HG03135 (cell line): Measurements from ENCODE around the gene COG6.

ENCODE experiments used
- ATAC-seq: cut with Tn5 transposase; IDR thresholded peaks from one replicate; pipeline ENCODE4 v1.9.1; 2021; ENCODE audit warnings: mild to moderate bottlenecking, moderate library complexity; ENCODE audit not compliant: unreplicated experiment

Gene COG6

DNA sequence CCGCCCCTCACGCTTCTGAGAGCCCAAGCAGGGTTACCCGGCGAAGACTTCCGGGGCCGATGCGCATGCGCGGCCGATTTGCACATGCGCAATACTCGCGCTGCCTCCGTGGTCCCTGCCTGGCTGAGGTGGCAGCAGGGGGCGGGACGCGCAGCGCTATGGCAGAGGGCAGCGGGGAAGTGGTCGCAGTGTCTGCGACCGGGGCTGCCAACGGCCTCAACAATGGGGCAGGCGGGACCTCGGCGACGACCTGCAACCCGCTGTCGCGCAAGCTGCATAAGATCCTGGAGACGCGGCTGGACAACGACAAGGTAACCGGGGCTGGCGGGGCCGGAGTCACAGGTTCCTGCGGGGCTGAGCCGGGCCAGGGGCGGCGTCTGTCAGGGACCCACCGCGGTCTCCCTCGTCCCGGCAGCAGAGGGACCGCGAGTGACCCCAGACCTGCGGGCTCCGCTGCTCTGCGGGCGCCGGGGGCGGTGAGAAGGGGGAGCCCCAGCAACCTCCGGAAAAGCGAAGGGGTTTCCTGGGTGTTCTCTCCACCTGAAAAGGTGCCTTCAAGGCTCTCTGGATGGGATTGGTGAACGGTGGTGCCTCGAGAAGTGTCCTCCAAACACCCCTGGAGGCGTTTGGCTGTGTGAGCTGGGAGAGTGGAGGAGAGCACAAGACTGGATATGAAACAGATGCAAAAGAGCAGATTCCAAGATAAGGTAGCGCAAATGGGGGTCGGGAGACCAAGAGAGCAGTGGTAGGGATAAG, at the start of gene COG6:
COG6 (plus strand) TSS at position 94 of the 756 bp plus-strand sequence; CDS start at position 159, 65 bp downstream.
- ATAC-seq: peak; percentile 95

DNA sequence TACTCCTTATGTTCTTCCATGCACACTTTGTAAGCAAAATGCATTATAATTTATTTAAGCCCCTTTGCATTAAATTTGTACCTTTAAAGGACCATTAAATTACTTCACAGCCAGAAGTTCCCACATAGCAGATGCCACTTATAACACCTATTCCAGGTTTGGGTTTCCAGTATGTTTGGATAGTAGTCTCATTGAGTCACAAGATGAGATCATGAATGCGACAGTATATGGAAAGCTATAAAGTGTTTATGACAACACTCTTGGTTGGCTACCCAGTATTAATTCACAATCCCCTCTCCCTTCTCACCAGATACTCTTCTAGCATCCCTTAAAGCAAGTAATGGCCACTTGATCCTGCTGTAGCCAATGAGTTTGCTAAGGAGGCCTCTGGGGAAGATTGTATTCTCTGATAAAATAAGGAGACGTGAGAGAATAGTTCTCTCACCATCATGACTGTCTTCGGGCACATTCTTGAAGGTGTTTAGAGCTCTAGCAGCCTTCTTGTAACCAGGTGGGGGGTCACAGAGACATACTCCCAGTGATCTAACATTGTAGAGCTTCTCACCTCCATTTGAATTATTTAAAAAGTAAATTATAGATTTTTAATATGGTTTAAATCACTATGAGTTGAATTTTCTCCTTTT, 49.7 kb upstream of the COG6 start:
- no peak for ATAC-seq

DNA sequence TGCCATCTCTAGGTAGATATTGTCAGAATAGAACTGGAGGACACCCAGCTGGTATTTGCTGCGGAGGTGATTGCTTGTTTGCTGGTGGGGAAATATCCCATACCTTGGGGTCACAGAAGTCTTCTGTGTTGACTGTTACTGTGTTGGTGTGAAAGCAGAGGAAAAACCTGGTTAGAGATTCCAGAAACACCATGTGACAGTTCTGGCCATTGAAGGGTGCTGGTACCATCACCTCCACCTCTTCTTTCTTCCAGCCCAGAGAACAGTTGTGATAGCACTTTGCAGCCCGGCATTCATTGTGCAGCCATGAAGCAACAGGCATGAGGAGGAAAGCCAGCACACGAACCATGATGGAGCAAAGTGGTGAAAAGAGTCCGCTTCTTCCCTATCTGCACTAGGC, 47.6 kb upstream of the COG6 start:
- ATAC-seq: no peak

DNA sequence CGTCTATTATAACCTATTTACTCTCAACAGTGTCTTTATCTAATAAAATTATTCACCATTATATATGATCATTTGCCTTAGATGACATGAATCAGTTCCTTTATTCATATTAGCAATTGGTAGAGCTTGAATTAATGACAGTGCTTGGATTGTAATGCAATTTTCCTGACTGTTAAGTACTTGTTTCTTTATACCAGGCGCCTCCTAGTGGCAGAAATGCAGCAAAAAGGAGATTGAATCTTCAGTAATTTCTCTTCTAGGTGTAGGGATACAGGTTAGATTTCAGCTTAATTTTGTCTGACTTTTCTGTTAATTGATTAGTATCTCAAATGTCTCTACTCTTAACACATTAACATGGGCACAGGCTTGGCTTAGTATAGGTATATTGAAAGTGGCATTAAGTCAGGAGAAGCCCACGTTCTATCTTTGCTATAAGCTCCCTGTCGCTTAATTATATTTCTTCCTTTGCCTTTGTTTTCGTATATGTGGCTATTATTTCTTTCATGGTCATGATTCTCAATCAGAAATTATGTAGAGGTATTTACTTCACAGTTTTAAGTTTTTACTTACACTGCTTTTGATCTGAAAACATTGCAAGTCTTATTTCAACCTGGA, 43.3 kb upstream of the COG6 start:
- no peak for ATAC-seq

DNA sequence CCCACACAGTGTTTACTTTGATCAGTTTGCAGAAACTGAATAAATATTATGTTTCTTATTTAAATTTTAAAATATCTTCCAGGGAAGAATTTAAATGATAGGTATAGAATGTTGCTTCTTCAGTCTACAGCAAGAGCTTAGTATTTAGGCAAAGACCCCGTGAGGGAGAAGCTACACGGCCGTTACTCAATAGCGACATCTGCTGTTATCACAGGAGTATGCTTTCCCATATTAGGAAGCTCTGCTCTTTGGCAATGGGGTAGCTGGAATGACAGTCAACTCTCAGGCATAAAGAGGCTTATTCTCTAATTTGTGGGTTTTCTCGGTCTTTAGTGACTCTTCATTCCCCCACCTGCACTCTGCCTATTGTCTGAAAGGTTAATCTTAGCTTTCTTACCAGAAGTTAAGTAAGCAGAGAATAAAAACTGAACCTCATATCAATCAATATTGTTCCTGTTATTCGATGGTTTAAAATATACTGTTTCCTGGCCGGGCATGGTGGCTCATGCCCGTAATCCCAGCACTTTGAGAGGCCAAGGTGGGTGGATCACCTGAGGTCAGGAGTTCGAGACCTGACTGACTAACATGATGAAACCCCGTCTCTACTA, 39.3 kb upstream of the COG6 start:
- no peak for ATAC-seq

DNA sequence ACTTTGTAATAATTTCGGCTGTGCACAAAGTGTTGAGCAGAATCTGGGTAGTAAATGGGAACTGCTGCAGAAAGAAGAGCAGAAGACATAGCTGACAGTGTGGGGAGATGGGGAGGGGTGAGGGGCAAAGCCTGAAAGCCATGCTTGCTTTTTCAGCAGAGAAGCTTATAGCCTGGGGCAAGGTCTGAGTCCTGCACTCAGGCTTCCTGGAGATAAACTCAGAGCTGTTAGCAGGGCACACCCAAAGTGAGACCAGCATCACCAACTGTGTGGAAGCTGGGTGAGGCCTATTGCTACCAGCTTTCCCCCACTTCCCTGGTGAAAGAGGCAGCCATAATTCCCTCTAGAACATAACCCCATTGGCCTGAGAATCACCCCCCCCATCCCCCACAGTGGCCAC, 36.9 kb upstream of the COG6 start:
- ATAC-seq: no peak

DNA sequence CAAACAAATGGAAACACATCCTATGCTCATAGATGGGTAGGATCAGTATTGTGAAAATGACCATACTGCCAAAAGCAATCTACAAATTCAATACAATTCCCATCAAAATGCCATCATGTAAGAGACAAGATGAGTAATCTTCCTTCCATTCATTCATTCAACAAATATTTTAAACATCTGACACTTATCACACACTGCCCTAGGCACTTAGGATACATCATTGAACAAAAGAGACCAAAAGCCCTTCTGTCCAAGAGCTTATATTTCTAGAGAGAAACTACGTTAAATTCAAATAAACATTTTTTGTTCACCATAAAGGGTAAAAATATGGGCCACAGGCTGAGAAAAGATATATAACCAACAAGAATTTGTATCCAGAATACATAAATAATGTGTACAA, 32.0 kb upstream of the COG6 start:
- ATAC-seq: no peak

DNA sequence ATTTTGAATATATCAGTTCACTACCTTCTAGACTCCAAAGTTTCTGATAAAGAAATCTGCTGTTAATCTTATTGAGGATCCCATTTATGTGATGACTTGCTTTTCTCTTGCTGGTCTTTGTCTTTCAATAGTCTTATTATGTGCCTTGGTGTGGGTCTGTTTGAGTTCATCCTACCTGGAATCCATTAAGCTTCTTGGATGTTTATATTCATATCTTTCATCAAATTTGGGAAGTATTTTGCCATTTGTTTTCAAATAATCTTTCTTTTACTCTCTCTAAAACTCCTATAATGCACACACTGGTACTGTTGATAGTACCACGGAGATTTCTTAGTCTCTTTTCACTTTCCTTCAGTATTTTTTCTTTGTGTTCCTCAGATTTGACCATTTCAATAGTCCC, 24.2 kb upstream of the COG6 start:
- ATAC-seq: no peak

DNA sequence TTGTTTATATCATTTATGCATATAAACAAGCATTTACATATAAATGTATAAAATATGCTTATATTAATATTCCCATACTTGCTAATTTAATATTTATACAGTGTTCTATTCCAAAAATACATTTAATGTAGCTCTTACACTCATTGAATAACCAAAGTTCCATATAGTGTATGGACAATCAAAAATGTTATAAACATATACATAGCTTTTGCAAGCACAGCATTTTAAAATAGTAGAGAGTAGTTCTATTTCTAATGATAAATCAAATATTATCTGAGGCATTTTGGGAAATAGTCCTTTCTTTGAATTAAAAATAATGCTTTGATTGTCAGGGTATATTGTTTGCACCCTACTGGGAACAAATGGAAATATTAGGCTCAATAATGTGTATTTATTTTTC, 22.5 kb upstream of the COG6 start:
- no peak for ATAC-seq

DNA sequence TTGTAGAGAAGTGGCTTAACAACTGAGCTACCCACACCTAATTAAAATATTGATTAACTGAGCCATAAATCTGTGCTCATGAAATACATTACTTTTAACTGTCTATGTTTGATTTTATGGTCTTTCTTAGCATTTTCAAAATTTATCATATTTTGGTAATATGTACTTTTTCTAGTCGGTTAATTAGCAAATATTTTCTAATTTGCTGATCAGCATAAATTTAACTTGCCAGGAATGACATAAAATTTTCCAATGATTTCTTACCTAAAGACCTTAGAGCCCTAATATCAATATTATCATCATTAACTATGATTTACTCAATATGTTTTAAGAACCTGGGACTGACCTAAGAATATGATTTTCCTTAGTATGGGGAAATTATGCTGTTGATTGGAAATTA, 19.9 kb upstream of the COG6 start:
- no peak for ATAC-seq

DNA sequence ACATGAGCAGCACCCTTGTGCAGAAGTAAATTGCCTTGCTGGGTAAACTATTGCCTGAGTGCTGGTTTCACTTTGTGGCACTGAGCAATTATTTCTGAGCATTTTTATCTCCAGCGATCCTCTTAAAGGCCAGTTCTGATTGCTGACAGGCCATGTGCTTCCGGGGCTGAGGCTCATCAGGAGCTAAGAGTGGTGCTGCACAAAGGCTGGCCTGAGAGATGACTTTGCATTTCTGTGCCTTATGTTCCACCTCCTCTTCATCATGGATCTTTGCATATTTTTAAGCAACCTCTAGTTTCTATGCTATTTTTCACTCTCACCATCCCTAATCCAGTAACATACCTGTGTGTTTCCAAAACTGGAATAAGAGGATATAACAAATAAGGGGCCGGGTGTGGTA, 17.6 kb upstream of the COG6 start:
- no peak for ATAC-seq

DNA sequence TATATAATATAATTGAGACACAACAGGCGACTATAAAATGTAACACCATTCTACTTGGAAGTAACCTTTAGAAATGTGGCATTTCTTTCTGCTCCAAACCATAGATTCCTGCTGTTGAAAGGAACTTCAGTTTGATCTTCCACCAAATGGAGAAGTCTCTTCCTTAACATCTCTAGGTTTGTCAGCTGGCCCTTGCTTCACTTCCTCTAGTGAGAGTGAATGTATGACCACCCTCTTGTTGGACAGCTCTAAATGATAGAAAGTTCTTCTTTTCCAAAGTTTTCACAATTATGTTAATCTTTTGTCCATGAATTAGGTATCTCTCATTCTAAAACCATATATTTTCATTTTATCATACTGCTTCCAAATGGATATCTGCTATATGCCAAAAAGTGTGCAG, 13.8 kb upstream of the COG6 start:
- no peak for ATAC-seq

DNA sequence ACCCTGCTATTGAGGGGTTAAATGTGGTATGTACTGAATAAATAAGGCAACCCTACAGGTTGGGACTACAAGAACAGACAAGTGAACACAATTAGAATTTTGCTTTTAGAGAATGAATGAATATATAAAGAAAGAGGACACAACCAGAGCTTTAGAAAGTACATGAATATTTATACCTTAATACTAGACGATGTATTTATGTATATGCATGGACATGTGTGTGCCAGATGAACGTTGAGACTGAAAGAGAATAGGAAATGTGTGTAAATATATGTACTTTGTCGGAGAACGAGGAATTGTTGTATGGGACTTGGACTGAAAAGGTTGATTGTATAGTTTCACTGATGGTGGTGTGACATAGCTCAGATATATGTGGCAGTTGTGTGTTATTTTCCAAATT, 9.3 kb upstream of the COG6 start:
- ATAC-seq: no peak

DNA sequence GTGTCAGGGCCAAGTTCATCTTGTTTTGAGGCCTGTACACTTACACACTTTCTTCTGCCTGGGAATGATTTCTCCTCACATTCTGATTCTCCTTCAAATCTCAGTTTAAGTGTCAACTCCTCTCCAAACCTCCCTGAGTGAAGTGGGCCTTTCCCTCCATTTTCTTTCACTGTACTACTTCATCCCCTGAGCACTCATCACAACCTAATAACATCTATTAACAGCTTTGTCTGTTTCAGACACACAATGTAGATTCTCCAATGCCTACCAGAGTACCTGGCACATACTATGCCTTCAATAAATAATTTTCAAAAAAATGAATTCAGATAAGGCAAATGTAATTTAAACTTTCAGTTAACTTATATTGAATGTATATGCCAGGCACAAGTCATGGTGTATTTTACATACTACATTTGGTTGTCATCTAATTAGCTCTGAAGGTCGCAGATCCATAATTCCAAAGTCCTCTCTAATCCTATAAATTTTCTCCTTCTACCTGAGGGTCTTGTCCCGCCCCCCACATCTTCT, 357 bp upstream of the COG6 start:
- ATAC-seq: peak; percentile 10

DNA sequence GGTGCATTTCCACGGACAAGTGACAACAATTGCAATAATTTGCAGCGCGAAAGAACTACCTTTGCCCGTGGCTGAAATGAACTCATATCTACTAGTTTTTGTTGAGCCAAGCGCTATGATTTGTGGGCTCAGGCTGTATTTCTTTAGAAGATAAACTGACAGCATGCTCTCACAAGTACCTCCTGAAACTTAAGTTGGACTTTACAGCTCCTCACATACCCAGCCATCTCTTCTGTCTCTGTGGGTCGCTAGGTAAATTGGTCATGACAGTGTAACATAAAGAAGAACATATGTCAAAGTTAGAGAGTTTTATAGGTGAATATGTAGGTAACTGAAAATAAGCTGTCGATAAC, 839 bp downstream of the COG6 start:
- ATAC-seq: peak; percentile 9

DNA sequence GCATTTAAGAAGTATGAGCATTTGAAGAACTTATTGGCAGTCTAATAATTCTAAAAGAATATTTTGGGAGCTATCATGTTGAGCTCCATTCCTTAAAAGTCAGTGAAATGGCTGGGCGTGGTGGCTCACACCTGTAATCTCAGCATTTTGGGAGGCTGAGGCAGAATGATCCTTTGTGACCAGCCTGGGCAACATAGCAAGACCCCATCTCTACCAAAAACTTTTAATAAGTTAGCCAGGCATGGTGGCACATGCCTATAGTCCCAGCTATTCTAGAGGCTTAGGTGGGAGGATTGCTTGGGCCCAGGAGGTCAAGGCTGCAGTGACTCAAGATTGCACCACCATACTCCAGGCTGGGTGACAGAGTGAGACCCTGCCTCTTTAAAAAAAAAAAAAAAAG, 8.0 kb downstream of the COG6 start:
- ATAC-seq: no peak

DNA sequence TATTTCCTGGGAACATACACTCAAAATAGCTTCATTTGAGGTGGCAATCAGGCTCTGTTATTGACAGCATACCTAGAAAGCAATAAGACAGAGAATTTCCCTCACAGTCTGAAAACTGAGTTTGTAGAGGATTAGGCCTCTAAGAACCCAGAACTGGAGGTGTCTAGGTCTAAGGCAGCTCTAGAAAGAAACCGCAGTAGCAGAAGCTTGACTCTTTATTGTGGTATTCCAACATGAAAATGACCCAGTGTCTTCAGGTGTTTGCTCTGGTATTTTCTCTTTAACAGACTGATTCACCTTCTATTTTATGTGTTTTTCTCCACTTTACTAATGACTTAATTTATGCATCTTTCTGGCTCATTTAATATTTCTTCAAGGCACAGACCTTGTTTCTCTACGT, 8.5 kb downstream of the COG6 start:
- no peak for ATAC-seq

DNA sequence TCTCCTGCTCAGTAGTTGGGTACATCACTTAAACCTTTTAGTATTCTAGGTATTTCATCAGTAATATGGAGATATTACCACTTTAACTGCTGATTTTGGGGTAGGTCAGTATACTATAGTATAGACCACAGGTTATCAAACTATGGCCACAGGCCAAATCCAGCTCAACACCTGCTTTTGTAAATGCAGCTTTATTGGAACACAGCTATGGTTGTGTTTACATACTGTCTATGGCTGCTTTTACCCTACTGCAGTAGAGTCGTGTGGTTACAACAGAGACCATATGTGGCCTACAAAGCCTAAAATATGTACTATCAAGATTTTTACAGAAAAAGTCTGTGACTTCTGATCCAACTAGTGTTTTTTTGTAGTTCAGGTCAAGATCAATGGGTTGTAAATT, 10.3 kb downstream of the COG6 start:
- ATAC-seq: no peak

DNA sequence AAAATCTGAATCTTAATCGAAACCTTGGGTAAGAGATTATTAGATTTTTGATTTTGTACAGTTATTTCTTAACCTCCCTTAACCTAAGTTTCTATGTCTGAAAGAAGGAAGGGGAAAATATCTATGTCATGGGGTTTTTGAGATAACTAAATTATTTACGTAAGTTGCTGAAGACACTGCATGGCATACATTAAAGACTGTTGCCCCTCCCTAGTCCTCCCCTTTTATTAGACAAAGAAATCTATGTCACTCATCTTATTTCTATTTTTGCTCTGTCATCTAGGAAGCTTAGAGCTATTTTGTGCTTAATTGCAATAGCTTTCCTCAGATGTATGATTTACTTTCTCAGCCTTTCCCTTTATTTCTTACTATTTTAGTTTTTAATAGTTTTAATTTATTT, 15.0 kb downstream of the COG6 start:
- no peak for ATAC-seq

DNA sequence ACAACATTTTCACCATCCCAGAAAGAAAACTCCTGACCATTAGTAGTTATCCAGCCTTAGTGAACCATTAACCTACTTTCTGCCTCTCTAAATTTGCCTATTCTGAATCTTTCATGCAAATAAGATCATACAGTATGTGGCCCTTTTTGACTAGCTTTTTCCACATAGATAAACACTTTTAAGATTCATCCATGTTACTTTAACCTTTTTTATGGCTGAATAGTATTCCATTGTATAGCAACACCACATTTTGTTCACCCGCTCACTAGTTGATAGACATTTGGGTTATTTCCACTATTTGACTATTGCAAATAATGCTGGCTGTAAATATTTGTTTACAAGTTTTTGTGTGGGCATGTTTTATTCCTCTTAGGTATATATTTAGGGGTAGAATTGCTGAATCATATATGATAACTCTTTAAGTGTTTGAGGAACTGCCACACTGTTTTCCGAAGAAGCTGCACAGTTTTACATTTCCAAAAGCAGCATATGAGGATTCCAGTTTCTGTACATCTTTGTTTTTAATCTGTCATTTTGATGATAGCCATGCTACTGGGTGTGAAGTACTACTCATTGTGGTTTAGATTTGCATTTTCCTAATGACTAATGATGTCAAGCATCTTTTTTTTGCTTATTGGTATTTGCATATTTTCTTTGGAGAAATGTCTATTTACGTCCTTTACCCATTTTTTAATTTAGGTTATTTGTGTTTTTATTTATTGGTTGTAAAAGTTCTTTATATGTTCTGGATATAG, 17.1 kb downstream of the COG6 start:
- ATAC-seq: no peak

DNA sequence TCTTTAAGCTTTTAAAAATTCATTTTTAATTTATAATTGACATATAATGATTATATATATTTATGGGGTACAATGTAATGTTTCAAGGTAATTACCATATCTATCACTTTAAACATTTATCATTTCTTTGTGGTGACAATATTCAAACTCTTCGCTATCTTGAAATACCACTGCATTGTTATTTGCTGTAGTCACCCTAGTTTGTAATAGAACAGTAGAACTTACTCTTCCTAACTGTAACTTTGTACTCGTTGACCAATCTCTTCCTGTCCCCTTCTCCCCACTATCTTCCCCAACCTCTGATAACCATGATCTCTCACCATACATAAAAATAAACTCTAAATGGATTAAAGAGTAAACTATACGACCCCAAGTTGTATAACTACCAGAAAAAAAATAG, 20.4 kb downstream of the COG6 start:
- ATAC-seq: no peak
